Measurements from ENCODE around the gene THOC5. TPM values are rescaled to one million over a fixed set of nuclear protein-coding genes. Genes with fewer than 3 reads are reported as not detected.

The THOC5 gene
- total and polyA plus RNA-seq, 12 donors = 32.0 to 77.9 (median 39.0) TPM

DNA sequence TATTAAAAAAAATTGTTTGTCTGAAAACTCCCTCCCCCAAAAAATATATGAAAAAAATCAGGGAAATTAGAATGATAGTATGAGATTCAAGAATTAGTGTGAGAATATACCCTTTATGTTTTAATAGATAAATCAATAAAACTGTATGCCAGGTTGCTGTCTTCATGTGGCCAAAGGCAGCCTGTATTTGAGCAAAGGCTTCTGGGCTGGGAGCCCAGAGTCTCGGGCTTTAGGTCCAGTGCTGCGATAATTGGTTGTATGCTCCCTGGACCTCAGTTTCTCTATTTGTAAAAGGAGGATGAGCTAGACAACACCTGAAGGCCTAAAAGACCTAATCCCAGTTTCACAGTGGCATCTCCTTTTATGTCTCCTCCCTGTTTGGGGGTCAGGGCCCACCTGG is 29.8 kb downstream of the THOC5 start:
- H3K36me3 ChIP-seq = peaks cover 0 to 100% (median 80%) of the 10 kb centered on the region in 9 donors
- H3K4me3 ChIP-seq = no peak overlapping the region
- no peaks in the 10 kb centered on the region for H3K9me3 ChIP-seq
- no peaks in the 10 kb centered on the region for H3K27me3 ChIP-seq
- intact Hi-C loops (cut with DNase I) = loop anchor here in 6 of 10 donors (1.0 to 10.0 kb wide), 4 partner anchors 126 to 229 kb away; no protein-coding TSS in a partner anchor
- ATAC-seq (no peak), DNase-seq (no peak)
- TF ChIP-seq, protein P1, sequence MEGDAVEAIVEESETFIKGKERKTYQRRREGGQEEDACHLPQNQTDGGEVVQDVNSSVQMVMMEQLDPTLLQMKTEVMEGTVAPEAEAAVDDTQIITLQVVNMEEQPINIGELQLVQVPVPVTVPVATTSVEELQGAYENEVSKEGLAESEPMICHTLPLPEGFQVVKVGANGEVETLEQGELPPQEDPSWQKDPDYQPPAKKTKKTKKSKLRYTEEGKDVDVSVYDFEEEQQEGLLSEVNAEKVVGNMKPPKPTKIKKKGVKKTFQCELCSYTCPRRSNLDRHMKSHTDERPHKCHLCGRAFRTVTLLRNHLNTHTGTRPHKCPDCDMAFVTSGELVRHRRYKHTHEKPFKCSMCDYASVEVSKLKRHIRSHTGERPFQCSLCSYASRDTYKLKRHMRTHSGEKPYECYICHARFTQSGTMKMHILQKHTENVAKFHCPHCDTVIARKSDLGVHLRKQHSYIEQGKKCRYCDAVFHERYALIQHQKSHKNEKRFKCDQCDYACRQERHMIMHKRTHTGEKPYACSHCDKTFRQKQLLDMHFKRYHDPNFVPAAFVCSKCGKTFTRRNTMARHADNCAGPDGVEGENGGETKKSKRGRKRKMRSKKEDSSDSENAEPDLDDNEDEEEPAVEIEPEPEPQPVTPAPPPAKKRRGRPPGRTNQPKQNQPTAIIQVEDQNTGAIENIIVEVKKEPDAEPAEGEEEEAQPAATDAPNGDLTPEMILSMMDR (IDR thresholded peaks at IDR 0.05) = no peak
- WGBS, 2 donors = 88 to 93% methylated on average over 2 of the region's 2 CpGs
- H3K27ac ChIP-seq = no peak overlapping the region
- H3K4me1 ChIP-seq = no peaks in the 10 kb centered on the region

DNA sequence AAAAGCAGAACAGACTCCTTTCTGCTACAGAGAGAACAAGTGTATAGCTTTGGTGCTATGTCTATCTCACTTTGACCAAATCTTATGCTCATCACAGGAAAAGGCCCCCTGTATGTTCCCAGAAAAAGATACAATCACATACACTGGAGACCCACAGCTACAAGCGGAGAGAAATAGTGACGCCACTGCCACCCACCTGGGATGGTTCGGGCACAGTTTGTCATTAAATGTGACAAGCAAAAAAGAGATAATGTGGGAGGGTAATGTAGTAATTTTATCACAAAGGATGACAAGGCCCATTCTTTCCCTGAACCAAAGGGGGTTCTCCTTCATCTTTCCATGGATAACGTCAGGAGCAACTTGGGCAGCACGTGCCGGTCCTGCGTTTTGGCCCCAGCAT is 32.0 kb downstream of the THOC5 start:
- H3K27me3 ChIP-seq = no peaks in the 10 kb centered on the region
- TF ChIP-seq, protein P1 (IDR thresholded peaks at IDR 0.05) = no peak
- 98 to 99% methylated on average over 7 of the region's 7 CpGs for WGBS, 2 donors
- DNase-seq = no peak
- peaks cover 0 to 14% (median 0%) of the 10 kb centered on the region in 9 donors for H3K4me1 ChIP-seq
- H3K4me3 ChIP-seq = no peak overlapping the region
- intact Hi-C loops (cut with DNase I) = loop anchor here in 5 of 10 donors (5.0 to 10.0 kb wide), 3 partner anchors 124 to 227 kb away; no protein-coding TSS in a partner anchor
- H3K27ac ChIP-seq = no peak overlapping the region
- no peaks in the 10 kb centered on the region for H3K9me3 ChIP-seq
- ATAC-seq = no peak
- H3K36me3 ChIP-seq = peaks cover 0 to 100% (median 80%) of the 10 kb centered on the region in 9 donors

DNA sequence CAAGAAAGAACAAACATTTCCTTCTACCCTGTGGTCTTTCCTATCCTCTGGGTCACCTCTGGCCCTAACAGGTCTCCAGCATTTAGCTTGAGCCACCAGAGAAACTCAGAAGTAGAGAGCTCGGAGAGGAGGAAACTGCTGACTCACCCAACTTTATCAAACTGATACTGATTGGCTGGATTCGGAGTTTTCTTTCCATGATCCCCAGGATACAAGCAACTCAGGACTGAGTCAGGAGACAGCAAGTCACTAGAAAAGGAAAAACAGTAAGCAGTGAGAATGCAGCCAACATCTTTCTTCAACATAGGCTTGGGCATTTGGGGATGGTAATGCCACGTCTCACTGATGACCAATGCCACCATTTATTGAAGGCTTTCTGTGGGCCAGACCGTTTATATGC is 32.7 kb downstream of the THOC5 start:
- ATAC-seq (no peak), DNase-seq (no peak)
- Histone ChIP-seq H3K27ac (no peak overlapping the region), H3K4me3 (no peak overlapping the region), H3K27me3 (no peaks in the 10 kb centered on the region), H3K9me3 (no peaks in the 10 kb centered on the region), H3K4me1 (peaks cover 0 to 14% (median 0%) of the 10 kb centered on the region in 9 donors), H3K36me3 (peaks cover 0 to 100% (median 80%) of the 10 kb centered on the region in 9 donors)
- WGBS, 2 donors = 79 to 87% methylated on average over 4 of the region's 4 CpGs
- TF ChIP-seq, protein P1 (IDR thresholded peaks at IDR 0.05) = no peak
- intact Hi-C loops (cut with DNase I) = loop anchor here in 5 of 10 donors (5.0 to 10.0 kb wide), 3 partner anchors 124 to 226 kb away; no protein-coding TSS in a partner anchor

DNA sequence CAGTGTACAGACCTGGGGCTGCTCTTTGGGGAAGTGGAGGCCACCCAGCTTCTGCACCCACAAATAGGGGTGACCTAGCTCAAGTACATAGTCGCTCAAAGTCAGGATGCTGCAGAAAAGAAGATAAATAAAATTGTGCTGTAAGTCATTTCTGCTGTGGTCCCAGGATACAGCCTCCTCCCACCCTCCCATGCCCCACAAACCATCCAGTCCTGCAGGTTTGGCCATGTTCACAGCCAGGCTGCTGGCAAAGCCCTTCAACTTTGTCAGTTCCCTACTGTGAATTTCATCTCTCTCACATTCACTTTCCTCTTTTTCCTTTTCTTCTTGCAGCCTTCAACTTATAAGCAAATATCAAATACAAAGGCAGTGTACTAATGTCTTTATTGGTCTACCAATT is 33.6 kb downstream of the THOC5 start:
- intact Hi-C loops (cut with DNase I) = loop anchor here in 5 of 10 donors (5.0 to 10.0 kb wide), 3 partner anchors 123 to 225 kb away; no protein-coding TSS in a partner anchor
- TF ChIP-seq, protein P1 (IDR thresholded peaks at IDR 0.05) = no peak
- Histone ChIP-seq H3K27ac (no peak overlapping the region), H3K4me3 (no peak overlapping the region), H3K27me3 (no peaks in the 10 kb centered on the region), H3K36me3 (peaks cover 0 to 100% (median 74%) of the 10 kb centered on the region in 9 donors), H3K4me1 (peaks cover 0 to 14% (median 0%) of the 10 kb centered on the region in 9 donors), H3K9me3 (no peaks in the 10 kb centered on the region)
- WGBS, 2 donors = 94 to 95% methylated on average over 1 of the region's 1 CpG
- ATAC-seq (no peak), DNase-seq (no peak)
